ENCODE results near the gene COL4A6.

DNA sequence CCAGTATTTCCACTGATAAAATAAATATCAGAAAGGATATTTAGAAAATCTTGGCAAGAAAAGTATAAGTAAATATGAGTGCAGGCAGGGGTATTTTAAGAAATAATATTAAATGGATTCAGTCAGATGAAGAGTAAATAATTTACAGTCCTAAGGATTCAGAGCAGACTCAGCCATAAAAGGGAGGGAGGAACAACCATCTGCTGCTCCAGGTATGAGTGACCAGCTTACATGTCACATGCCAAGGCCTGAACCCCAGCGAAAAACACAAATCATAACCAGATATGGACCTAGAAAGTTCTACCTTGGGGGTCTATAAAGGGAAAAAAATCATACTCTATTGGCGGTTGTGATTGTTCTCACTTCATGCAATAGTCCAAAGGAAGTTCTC, 166.8 kb downstream of the COL4A6 start:
- no peak for TF ChIP-seq POLR2AphosphoS5 (IDR thresholded peaks at IDR 0.05; ENCODE audit: borderline replicate concordance, low read depth, low read length)
- no peak for TF ChIP-seq EZH2 (IDR thresholded peaks at IDR 0.05)
